GM21717 (cell line): ENCODE measurements around the gene SPTBN5.
"Not testable (repeated sequence)": the region's sequence is repeated elsewhere in the genome, so short reads cannot be mapped to it uniquely, and the experiment has no call there.

ENCODE experiments used
- ATAC-seq: cut with Tn5 transposase; IDR thresholded peaks from one replicate; pipeline ENCODE4 v1.9.1; 2021; ENCODE audit warnings: mild to moderate bottlenecking, moderate library complexity; ENCODE audit not compliant: unreplicated experiment

The SPTBN5 gene

GRCh38 chr15:41849204-41849603 lies 44.6 kb downstream of the SPTBN5 start:
- no peak for ATAC-seq

GRCh38 chr15:41848631-41849030 lies 45.2 kb downstream of the SPTBN5 start:
- no peak for ATAC-seq

GRCh38 chr15:41847981-41848380 lies 45.9 kb downstream of the SPTBN5 start:
- ATAC-seq: no peak

- ATAC-seq: no peak
Observed at GRCh38 chr15:41847206-41847605, 46.6 kb downstream of the SPTBN5 start.

GRCh38 chr15:41844814-41845213 lies 49.0 kb downstream of the SPTBN5 start:
- ATAC-seq: no peak

DNA sequence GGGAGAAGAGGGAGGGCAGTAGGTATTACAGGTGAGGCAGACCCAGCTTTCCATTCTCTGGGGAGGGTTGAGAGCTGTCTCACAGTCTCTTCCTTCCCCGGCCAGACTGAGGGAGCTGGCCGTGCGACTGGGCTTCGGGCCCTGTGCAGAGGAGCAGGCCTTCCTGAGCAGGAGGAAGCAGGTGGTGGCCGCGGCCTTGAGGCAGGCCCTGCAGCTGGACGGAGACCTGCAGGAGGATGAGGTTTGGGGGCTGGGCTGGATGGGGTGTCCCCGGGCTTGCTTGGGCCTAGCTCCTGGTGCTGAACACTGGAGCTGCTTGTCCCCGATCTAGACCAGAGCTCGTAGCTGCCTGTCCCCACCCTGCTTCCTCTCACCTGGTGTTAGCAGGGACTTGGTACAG lies 50.3 kb downstream of the SPTBN5 start:
- no peak for ATAC-seq

- ATAC-seq: no peak
Observed at GRCh38 chr15:41842229-41842628, 51.6 kb downstream of the SPTBN5 start.

GRCh38 chr15:41841131-41841530 lies 52.7 kb downstream of the SPTBN5 start:
- no peak for ATAC-seq

GRCh38 chr15:41840673-41841072 lies 53.2 kb downstream of the SPTBN5 start:
- no peak for ATAC-seq

GRCh38 chr15:41839781-41840491 lies 53.9 kb downstream of the SPTBN5 start:
- ATAC-seq: no peak

- ATAC-seq: no peak
Observed at GRCh38 chr15:41838400-41838897, 55.4 kb downstream of the SPTBN5 start, which contains the start of gene PLA2G4B. TSS of gene PLA2G4B (plus strand) at chr15:41838847. CDS start at chr15:41838914, 67 bp downstream.

DNA sequence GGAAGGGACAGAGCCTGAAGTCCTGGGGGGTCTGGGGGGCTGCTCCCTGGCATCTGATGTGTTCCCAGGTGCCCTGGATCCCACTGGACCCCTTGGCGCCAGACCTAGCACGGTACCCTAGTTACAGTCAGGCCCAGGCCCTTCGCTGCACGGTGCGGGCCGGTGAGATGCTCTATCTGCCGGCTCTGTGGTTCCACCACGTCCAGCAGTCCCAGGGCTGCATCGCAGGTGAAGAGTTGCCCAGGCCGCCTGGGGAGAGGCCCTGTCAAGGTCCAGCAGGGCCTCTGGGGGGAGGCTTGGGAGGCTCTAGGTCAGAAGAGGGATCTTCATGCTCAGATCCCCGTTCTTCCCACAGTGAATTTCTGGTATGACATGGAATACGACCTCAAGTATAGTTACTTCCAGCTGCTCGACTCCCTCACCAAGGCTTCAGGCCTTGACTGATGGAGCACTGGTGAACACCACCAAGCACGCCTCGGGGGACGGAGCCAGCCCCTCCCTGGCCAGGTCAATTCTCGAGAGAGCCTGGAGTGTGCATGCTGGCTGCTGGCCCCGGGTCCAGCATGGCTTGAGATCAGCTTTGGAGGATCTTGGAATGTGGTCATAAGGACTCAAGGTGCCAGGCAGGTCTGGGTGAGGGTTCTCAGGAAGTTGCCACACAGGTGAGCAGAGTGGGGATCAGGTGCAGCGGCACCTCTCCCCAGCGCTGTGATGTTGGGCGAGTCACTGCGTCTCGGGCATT lies 57.0 kb downstream of the SPTBN5 start:
- no peak for ATAC-seq

GRCh38 chr15:41836073-41836472 lies 57.8 kb downstream of the SPTBN5 start:
- ATAC-seq: no peak

DNA sequence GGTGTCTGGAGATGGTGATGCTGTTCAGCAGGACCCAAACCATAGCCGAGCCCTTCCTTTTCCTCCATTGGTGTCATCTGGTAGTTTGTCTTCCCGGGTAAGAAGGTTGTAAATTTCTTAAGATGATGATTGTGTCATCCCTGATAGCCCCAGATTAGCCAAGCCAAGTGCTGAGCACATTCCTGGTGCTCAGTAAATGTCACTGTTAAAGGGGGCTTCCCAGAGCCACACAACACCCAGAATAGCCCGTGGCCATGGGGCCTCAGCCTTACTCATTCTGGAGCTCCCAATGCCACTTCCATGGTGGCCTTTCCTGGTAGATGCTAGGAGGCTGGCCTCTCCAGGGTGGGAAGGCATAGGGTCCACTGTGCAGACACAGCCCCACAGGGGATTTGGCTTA lies 59.8 kb downstream of the SPTBN5 start:
- no peak for ATAC-seq

DNA sequence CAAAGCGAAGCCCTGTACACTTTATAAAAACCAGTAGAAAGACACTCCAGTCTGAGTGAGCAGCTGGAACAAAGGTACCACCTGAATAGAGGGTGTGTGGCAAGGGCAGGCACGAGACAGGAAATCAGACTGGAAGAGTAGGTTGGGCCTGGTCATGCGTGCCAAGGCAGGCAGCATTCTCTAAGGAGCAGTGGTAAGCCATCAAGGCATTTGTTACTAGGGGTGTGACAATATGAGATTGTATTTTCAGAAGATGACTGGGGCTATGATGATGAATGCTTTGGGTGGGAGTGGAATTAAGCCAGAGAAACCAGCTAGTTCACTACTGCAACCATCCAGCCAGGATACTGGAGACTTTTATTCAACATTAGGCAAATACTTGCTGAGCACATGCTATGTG lies 61.0 kb downstream of the SPTBN5 start:
- no peak for ATAC-seq

GRCh38 chr15:41832208-41832607 lies 61.6 kb downstream of the SPTBN5 start:
- no peak for ATAC-seq

GRCh38 chr15:41831291-41831690 lies 62.6 kb downstream of the SPTBN5 start:
- ATAC-seq: not testable (repeated sequence)

GRCh38 chr15:41829959-41830646 lies 63.8 kb downstream of the SPTBN5 start:
- ATAC-seq: no peak

DNA sequence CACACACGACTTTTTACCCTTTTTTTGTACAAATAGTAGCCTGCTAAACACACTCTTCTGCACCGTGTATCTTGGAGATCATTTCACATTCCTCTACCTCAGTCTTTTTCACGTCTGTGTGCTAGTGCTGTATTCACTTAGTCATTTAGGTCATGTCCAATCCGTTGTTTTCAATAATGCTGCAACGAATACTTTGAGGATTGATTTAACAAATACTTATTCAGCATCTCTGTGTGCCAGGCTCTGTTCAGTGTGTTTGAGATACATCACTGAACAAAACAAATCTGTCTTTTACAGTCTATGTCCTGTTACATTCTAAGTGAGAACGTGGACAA lies 65.1 kb downstream of the SPTBN5 start:
- no peak for ATAC-seq

DNA sequence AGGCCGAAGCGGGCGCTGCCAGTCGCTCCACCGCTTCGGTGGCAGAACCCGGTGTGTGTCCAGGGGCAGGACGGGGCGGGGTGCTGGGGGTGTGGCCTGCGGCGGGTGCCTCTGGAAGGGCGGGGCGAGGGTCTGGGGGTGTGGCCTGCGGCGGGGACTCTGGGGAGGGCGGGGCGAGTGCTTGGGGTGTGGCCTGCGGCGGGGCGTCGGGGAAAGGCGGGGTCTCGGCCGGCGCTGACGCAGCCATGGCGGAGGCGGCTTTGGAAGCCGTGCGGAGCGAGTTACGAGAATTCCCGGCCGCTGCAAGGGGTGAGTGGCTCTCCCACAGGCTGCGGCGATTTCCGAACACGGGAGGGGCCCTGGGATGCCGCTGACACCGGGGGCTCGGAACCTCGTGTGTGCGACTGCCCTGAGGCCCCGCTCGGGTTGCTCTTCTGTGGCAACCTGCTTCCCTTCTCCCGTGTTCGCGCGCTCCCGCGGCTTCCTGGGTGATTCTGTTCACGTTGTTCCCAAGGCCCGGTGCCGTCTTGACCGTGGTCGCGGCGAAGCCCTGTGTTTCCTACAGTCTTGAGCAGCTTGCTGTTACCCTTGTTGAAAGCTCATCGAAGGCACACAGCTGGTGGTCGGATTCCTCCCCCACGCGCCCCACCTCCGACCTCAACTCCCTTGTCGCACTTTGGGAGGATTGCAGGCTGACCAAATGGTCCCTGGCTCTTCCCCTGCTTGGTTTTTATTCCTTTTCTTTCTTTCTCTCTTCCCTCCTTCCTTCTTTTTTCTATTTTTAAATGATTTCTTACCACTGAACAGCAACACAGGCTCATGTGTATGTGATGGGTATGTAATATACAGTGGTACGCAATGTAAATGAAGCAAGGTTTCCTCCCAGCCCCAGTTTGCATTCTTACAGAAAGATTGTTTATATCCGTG lies 65.7 kb downstream of the SPTBN5 start, which contains the start of gene JMJD7:
TSS of gene JMJD7 (plus strand) at position 213 of the 927 bp plus-strand sequence. CDS start at position 246, 33 bp downstream.
- peak; percentile 60 for ATAC-seq
